HepG2 (cell line): Measurements from ENCODE around the gene ZNF865. TPM values are rescaled to one million over a fixed set of nuclear protein-coding genes. Genes with fewer than 3 reads are reported as not detected.

Experiments
- DR1 ChIP-seq: sonication (generic); formaldehyde crosslinking; IDR thresholded peaks from 2 replicates; pipeline ENCODE4 v1.8.0; 2021; ENCODE audit warnings: mild to moderate bottlenecking, missing genetic modification reagents, inconsistent platforms
- FOXA3 ChIP-seq: IDR thresholded peaks from 2 replicates; pipeline ENCODE4 v1.6.1; 2016; ENCODE audit warnings: missing genetic modification reagents, missing compliant biosample characterization
- MED8 ChIP-seq: sonication (generic); formaldehyde crosslinking; IDR thresholded peaks from 2 replicates; pipeline ENCODE4 v1.8.1; 2023; ENCODE audit warnings: mild to moderate bottlenecking, missing genetic modification reagents; ENCODE audit not compliant: insufficient replicate concordance
- NR3C1 ChIP-seq: sonication (generic); formaldehyde crosslinking; IDR thresholded peaks from 2 replicates; pipeline ENCODE4 v1.4.0; 2020; ENCODE audit warnings: missing genetic modification reagents
- PHF21A ChIP-seq: sonication (generic); formaldehyde crosslinking; IDR thresholded peaks from 2 replicates; pipeline ENCODE4 v1.5.0; 2020; ENCODE audit warnings: mild to moderate bottlenecking, missing genetic modification reagents
- ZNF672 ChIP-seq: sonication (generic); formaldehyde crosslinking; IDR thresholded peaks from 2 replicates; pipeline ENCODE4 v1.8.1; 2022; ENCODE audit warnings: missing genetic modification reagents
- polyA plus RNA-seq, 8 experiments: library from polyadenylated mRNA; depleted of rRNA in 3 of 8; stranded (reverse) in 7 of 8; unstranded in 1 of 8; fragments of >200 nt; fragmentation: Illumina TruSeq in 4 of 8; extraction: Trizol in 4 of 8; gene quantifications; 2 replicates each; pipeline versions ENCODE4 v1.2.1 to v1.2.3, GENCODE V29; 2011 to 2016; ENCODE audit warnings: low read depth in 4 of 8, missing spikeins in 1 of 8, mixed read lengths in 1 of 8; ENCODE audit not compliant: insufficient read depth in 1 of 8
- total RNA-seq, 5 experiments: library from RNA; depleted of rRNA; stranded (reverse); fragments of >200 nt; fragmentation: Illumina TruSeq; extraction: Trizol; gene quantifications; 2 replicates each; pipeline ENCODE4 v1.2.3, GENCODE V29; 2016; ENCODE audit warnings: low read depth in 1 of 5
- TF ChIP-seq, protein P1 (sequence below), 2 experiments: fragments of 450-650 bp in 1 of 2; sonication (generic) in 1 of 2; formaldehyde crosslinking in 1 of 2; IDR thresholded peaks; 2 replicates each; pipeline versions ENCODE4 v1.6.1 to v1.8.0; 2016 to 2022; ENCODE audit warnings: antibody characterized with exemption in 1 of 2, mild to moderate bottlenecking in 1 of 2, missing genetic modification reagents in 1 of 2
- TF ChIP-seq, protein P2 (sequence below): sonication (generic); formaldehyde crosslinking; IDR thresholded peaks from 2 replicates; pipeline ENCODE4 v1.8.0; 2022; ENCODE audit warnings: missing genetic modification reagents, low read depth, mild to moderate bottlenecking, borderline replicate concordance
- TF ChIP-seq, protein P3 (sequence below): sonication (generic); formaldehyde crosslinking; IDR thresholded peaks from one replicate; pipeline ENCODE4 v1.5.1; 2020; ENCODE audit warnings: mild to moderate bottlenecking, missing genetic modification reagents; ENCODE audit errors: not compliant biosample characterization

ZNF865 gene
- total and polyA plus RNA-seq, 2 of the 13 experiments (the other 11 are each of a cell fraction or from before 2014, with no cell fraction given), result 0.93 to 1.0 TPM

DNA sequence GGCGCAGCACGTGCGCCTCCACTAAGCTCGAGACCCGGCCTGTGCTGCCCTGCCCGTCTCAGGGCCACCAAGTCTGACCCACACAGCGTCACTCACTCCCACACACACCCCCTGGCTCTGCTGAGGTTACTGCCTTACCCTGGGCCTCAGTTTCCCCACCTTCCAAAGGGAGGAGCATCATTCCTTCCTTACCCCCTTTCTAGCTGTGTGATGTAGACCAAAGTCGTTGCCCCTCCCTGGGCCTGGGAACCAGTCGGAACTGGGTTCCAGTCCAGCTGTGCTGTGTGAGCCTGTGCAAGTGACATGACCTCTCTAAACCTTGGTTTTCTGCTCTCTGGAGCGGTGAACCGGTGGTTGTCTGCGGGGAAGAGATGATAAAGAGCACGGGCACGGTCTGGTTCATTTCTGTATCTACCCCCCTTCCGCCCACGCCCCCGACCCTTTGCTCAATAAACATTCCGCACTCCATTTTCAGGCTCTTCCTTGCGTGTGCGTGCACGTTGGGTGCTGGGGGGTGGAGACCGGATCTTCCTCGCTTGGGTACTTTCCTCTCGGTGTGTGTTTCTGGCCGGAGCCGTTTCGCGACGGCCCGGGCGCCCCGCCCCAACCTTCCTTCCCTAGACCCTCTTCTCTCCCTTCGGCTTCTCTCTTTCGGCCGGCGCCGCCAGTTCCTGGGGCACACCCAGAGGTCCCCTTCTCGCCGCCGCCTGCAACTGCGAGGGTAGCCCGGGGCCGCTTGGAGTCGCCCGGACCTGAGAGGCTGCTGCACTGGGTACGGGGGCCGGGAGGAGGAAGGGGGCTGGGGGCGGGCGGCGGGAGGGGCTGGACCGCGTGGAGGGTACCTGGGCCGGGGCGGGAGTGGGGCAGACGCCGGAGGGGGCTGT is 37.8 kb downstream of the ZNF865 start, which contains the start of gene ZNF581 (continued):
- TF ChIP-seq, protein P1, sequence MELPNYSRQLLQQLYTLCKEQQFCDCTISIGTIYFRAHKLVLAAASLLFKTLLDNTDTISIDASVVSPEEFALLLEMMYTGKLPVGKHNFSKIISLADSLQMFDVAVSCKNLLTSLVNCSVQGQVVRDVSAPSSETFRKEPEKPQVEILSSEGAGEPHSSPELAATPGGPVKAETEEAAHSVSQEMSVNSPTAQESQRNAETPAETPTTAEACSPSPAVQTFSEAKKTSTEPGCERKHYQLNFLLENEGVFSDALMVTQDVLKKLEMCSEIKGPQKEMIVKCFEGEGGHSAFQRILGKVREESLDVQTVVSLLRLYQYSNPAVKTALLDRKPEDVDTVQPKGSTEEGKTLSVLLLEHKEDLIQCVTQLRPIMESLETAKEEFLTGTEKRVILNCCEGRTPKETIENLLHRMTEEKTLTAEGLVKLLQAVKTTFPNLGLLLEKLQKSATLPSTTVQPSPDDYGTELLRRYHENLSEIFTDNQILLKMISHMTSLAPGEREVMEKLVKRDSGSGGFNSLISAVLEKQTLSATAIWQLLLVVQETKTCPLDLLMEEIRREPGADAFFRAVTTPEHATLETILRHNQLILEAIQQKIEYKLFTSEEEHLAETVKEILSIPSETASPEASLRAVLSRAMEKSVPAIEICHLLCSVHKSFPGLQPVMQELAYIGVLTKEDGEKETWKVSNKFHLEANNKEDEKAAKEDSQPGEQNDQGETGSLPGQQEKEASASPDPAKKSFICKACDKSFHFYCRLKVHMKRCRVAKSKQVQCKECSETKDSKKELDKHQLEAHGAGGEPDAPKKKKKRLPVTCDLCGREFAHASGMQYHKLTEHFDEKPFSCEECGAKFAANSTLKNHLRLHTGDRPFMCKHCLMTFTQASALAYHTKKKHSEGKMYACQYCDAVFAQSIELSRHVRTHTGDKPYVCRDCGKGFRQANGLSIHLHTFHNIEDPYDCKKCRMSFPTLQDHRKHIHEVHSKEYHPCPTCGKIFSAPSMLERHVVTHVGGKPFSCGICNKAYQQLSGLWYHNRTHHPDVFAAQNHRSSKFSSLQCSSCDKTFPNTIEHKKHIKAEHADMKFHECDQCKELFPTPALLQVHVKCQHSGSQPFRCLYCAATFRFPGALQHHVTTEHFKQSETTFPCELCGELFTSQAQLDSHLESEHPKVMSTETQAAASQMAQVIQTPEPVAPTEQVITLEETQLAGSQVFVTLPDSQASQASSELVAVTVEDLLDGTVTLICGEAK (IDR thresholded peaks at IDR 0.05), result peak; percentile 64
- TF ChIP-seq, protein P1 (CRISPR knock-in tag; IDR thresholded peaks at IDR 0.05), result no peak
- TF ChIP-seq DR1 (no peak), ZNF672 (no peak), NR3C1 (CRISPR knock-in tag) (no peak), PHF21A (peak; percentile 85; the same call in 1 of the 2 replicates), FOXA3 (CRISPR knock-in tag) (0 out of 2 replicates have a peak, but pooled peaks have one; percentile 26), MED8 (no peak)
- TF ChIP-seq, protein P2, sequence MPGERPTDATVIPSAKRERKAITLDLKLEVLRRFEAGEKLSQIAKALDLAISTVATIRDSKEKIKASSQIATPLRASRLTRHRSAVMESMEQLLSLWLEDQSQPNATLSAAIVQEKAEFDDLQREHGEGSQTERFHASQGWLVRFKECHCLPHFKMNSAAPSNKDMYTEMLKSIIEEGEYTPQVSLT (CRISPR knock-in tag), result no peak
- TF ChIP-seq, protein P3, sequence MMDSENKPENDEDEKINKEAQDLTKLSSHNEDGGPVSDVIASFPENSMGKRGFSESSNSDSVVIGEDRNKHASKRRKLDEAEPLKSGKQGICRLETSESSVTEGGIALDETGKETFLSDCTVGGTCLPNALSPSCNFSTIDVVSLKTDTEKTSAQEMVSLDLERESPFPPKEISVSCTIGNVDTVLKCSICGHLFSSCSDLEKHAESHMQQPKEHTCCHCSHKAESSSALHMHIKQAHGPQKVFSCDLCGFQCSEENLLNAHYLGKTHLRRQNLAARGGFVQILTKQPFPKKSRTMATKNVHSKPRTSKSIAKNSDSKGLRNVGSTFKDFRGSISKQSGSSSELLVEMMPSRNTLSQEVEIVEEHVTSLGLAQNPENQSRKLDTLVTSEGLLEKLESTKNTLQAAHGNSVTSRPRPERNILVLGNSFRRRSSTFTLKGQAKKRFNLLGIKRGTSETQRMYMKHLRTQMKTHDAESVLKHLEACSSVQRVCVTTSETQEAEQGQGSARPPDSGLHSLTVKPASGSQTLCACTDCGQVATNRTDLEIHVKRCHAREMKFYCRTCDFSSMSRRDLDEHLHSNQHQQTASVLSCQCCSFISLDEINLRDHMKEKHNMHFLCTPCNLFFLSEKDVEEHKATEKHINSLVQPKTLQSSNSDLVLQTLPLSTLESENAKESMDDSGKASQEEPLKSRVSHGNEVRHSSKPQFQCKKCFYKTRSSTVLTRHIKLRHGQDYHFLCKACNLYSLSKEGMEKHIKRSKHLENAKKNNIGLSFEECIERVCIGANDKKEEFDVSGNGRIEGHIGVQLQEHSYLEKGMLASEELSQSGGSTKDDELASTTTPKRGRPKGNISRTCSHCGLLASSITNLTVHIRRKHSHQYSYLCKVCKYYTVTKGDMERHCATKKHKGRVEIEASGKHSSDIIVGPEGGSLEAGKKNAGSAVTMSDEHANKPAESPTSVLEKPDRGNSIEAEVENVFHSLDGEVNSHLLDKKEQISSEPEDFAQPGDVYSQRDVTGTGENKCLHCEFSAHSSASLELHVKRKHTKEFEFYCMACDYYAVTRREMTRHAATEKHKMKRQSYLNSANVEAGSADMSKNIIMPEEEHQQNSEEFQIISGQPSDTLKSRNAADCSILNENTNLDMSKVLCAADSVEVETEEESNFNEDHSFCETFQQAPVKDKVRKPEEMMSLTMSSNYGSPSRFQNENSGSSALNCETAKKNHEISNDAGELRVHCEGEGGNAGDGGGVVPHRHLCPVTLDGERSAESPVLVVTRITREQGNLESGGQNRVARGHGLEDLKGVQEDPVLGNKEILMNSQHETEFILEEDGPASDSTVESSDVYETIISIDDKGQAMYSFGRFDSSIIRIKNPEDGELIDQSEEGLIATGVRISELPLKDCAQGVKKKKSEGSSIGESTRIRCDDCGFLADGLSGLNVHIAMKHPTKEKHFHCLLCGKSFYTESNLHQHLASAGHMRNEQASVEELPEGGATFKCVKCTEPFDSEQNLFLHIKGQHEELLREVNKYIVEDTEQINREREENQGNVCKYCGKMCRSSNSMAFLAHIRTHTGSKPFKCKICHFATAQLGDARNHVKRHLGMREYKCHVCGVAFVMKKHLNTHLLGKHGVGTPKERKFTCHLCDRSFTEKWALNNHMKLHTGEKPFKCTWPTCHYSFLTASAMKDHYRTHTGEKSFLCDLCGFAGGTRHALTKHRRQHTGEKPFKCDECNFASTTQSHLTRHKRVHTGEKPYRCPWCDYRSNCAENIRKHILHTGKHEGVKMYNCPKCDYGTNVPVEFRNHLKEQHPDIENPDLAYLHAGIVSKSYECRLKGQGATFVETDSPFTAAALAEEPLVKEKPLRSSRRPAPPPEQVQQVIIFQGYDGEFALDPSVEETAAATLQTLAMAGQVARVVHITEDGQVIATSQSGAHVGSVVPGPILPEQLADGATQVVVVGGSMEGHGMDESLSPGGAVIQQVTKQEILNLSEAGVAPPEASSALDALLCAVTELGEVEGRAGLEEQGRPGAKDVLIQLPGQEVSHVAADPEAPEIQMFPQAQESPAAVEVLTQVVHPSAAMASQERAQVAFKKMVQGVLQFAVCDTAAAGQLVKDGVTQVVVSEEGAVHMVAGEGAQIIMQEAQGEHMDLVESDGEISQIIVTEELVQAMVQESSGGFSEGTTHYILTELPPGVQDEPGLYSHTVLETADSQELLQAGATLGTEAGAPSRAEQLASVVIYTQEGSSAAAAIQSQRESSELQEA (CRISPR knock-in tag), result no peak
